ENCODE data around the gene ADARB2. TPM values are rescaled to one million over a fixed set of nuclear protein-coding genes. Genes with fewer than 3 reads are reported as not detected.

The ADARB2 gene
- total RNA-seq, 1 donor from 2014 or later: 0.80 TPM

- H3K9me3 ChIP-seq: no peaks in the 10 kb centered on the region
- no peaks in the 10 kb centered on the region for H3K36me3 ChIP-seq
- TF ChIP-seq CTCF (IDR thresholded peaks at IDR 0.05): no peak
- H3K4me3 ChIP-seq: no peak overlapping the region
- ATAC-seq (no peak), DNase-seq (no peak)
- intact Hi-C loops (cut with DNase I): no loop called here
- no peak overlapping the region for H3K27ac ChIP-seq
- no peaks in the 10 kb centered on the region for H3K27me3 ChIP-seq (ENCODE audit: low read depth)
- no peaks in the 10 kb centered on the region for H3K4me1 ChIP-seq
These were observed 288.3 kb downstream of the ADARB2 start for GRCh38 chr10:1449021-1449420.

GRCh38 chr10:1448252-1448930 is 288.9 kb downstream of the ADARB2 start:
- no peaks in the 10 kb centered on the region for H3K27me3 ChIP-seq (ENCODE audit: low read depth)
- intact Hi-C loops (cut with DNase I): no loop called here
- no peaks in the 10 kb centered on the region for H3K36me3 ChIP-seq
- no peak for TF ChIP-seq CTCF (IDR thresholded peaks at IDR 0.05)
- no peak overlapping the region for H3K4me3 ChIP-seq
- H3K27ac ChIP-seq: no peak overlapping the region
- DNase-seq: no peak
- H3K4me1 ChIP-seq: no peaks in the 10 kb centered on the region
- no peaks in the 10 kb centered on the region for H3K9me3 ChIP-seq
- ATAC-seq: peak; percentile 43 to 44

- Histone ChIP-seq H3K36me3 (no peaks in the 10 kb centered on the region), H3K27ac (no peak overlapping the region), H3K4me3 (no peak overlapping the region), H3K27me3 (ENCODE audit: low read depth) (no peaks in the 10 kb centered on the region), H3K4me1 (no peaks in the 10 kb centered on the region), H3K9me3 (no peaks in the 10 kb centered on the region)
- TF ChIP-seq CTCF (IDR thresholded peaks at IDR 0.05): no peak
- ATAC-seq (no peak), DNase-seq (no peak)
- intact Hi-C loops (cut with DNase I): no loop called here
These were observed 292.5 kb downstream of the ADARB2 start for GRCh38 chr10:1444826-1445225.

GRCh38 chr10:1440897-1441296 is 296.4 kb downstream of the ADARB2 start:
- ATAC-seq (no peak), DNase-seq (no peak)
- intact Hi-C loops (cut with DNase I): no loop called here
- Histone ChIP-seq H3K36me3 (no peaks in the 10 kb centered on the region), H3K9me3 (no peaks in the 10 kb centered on the region), H3K27me3 (ENCODE audit: low read depth) (no peaks in the 10 kb centered on the region), H3K27ac (no peak overlapping the region), H3K4me3 (no peak overlapping the region), H3K4me1 (no peaks in the 10 kb centered on the region)
- no peak for TF ChIP-seq CTCF (IDR thresholded peaks at IDR 0.05)

- Histone ChIP-seq H3K36me3 (no peaks in the 10 kb centered on the region), H3K4me3 (no peak overlapping the region), H3K9me3 (peaks cover 10% of the 10 kb centered on the region), H3K4me1 (no peaks in the 10 kb centered on the region), H3K27ac (no peak overlapping the region), H3K27me3 (ENCODE audit: low read depth) (no peaks in the 10 kb centered on the region)
- intact Hi-C loops (cut with DNase I): no loop called here
- no peak for DNase-seq
- no peak for ATAC-seq
- TF ChIP-seq CTCF (IDR thresholded peaks at IDR 0.05): no peak
These were observed 302.2 kb downstream of the ADARB2 start for GRCh38 chr10:1434912-1435692.
